Measurements from ENCODE around the gene SLC26A4. TPM values are rescaled to one million over a fixed set of nuclear protein-coding genes. Genes with fewer than 3 reads are reported as not detected.

SLC26A4 gene
- total RNA-seq, 1 experiment from 2014 or later = 0.66 TPM

DNA sequence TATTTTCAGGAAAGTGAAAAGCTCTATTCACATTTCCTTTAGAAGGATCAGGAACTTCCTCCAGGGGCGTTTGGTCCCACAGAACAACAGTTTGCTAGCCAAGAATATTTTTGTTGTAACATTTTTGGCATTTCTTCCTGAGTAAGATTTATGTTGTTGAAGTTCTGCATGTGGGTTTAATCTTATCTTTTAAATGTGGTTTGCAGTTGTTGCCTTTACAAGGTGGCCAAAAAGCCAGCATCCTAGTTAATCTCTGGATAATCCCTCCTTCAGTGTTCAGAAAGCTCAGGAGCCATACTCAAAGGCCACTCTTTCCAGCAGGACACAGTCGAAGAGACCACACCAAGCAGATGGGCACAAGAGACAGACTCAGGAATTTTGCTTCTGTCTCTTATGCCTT, 30.0 kb downstream of the SLC26A4 start:
- H3K9ac ChIP-seq (ENCODE audit: low read length) = no peak overlapping the region
- ChIA-PET RAD21 (ENCODE audit: low non-redundant PET in 1 of 2, low total read pairs in 2 of 2, uncharacterized antibody in 2 of 2, unreplicated experiment in 2 of 2) (no interaction called here), CTCF (no interaction called here), POLR2A (no interaction called here)
- no peak overlapping the region for H3K4me3 ChIP-seq (replicated peaks in 1 of 2; ENCODE audit: low read depth in 1 of 2, low read length in 2 of 2)
- H3K9me2 ChIP-seq (ENCODE audit: insufficient read depth) = no peaks in the 10 kb centered on the region
- ATAC-seq (no peak), DNase-seq (ENCODE audit: low read depth, low spot score) (no peak)
- H3K27ac ChIP-seq (ENCODE audit: low read depth, low read length) = no peak overlapping the region
- no peak overlapping the region for H3K4me2 ChIP-seq (ENCODE audit: low read length)
- no TSS peak for BruUV-seq (replicated peaks)
- no peaks in the 10 kb centered on the region for H3K9me3 ChIP-seq (ENCODE audit: control insufficient read depth in 1 of 2, insufficient read depth in 1 of 2, low read depth in 1 of 2, low read length in 2 of 2)
- TF ChIP-seq ZNF274 (IDR thresholded peaks at IDR 0.05; ENCODE audit: low read depth, low read length) (no peak), CBX3 (IDR thresholded peaks at IDR 0.05; ENCODE audit: low read depth) (no peak), SIN3A (IDR thresholded peaks at IDR 0.05; ENCODE audit: low read depth) (no peak), POLR2AphosphoS5 (IDR thresholded peaks at IDR 0.05; ENCODE audit: low read depth, low read length) (no peak), ZFX (IDR thresholded peaks at IDR 0.05) (no peak), ELF1 (IDR thresholded peaks at IDR 0.05; ENCODE audit: borderline replicate concordance, low read depth) (no peak)
- TF ChIP-seq, protein P1, sequence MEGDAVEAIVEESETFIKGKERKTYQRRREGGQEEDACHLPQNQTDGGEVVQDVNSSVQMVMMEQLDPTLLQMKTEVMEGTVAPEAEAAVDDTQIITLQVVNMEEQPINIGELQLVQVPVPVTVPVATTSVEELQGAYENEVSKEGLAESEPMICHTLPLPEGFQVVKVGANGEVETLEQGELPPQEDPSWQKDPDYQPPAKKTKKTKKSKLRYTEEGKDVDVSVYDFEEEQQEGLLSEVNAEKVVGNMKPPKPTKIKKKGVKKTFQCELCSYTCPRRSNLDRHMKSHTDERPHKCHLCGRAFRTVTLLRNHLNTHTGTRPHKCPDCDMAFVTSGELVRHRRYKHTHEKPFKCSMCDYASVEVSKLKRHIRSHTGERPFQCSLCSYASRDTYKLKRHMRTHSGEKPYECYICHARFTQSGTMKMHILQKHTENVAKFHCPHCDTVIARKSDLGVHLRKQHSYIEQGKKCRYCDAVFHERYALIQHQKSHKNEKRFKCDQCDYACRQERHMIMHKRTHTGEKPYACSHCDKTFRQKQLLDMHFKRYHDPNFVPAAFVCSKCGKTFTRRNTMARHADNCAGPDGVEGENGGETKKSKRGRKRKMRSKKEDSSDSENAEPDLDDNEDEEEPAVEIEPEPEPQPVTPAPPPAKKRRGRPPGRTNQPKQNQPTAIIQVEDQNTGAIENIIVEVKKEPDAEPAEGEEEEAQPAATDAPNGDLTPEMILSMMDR (IDR thresholded peaks at IDR 0.05 in 2 of 3, conservative IDR thresholded peaks at IDR 0.05 in 1 of 3; ENCODE audit: borderline replicate concordance in 1 of 3, insufficient read depth in 1 of 3, low read depth in 2 of 3, low read length in 2 of 3) = no peak
- TF ChIP-seq, protein P2, sequence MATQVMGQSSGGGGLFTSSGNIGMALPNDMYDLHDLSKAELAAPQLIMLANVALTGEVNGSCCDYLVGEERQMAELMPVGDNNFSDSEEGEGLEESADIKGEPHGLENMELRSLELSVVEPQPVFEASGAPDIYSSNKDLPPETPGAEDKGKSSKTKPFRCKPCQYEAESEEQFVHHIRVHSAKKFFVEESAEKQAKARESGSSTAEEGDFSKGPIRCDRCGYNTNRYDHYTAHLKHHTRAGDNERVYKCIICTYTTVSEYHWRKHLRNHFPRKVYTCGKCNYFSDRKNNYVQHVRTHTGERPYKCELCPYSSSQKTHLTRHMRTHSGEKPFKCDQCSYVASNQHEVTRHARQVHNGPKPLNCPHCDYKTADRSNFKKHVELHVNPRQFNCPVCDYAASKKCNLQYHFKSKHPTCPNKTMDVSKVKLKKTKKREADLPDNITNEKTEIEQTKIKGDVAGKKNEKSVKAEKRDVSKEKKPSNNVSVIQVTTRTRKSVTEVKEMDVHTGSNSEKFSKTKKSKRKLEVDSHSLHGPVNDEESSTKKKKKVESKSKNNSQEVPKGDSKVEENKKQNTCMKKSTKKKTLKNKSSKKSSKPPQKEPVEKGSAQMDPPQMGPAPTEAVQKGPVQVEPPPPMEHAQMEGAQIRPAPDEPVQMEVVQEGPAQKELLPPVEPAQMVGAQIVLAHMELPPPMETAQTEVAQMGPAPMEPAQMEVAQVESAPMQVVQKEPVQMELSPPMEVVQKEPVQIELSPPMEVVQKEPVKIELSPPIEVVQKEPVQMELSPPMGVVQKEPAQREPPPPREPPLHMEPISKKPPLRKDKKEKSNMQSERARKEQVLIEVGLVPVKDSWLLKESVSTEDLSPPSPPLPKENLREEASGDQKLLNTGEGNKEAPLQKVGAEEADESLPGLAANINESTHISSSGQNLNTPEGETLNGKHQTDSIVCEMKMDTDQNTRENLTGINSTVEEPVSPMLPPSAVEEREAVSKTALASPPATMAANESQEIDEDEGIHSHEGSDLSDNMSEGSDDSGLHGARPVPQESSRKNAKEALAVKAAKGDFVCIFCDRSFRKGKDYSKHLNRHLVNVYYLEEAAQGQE (IDR thresholded peaks at IDR 0.05; ENCODE audit: low read depth) = no peak
- H4K20me1 ChIP-seq (ENCODE audit: insufficient read depth) = no peaks in the 10 kb centered on the region
- H2AFZ ChIP-seq (ENCODE audit: low read depth, low read length, poor library complexity, severe bottlenecking) = no peak overlapping the region
- H3K4me1 ChIP-seq (ENCODE audit: control insufficient read depth in 1 of 2, insufficient read depth in 2 of 2, low read length in 2 of 2) = peaks cover 0 to 9% of the 10 kb centered on the region in 2 experiments; a peak in 2 of 4 replicates
- no peaks in the 10 kb centered on the region for H3K27me3 ChIP-seq (ENCODE audit: insufficient read depth, low read length)
- H3K36me3 ChIP-seq (ENCODE audit: control insufficient read depth in 1 of 2, insufficient read depth in 2 of 2, low read length in 2 of 2) = no peaks in the 10 kb centered on the region
- intact Hi-C loops (cut with micrococcal nuclease) = no loop called here
- H3K79me2 ChIP-seq (ENCODE audit: insufficient read depth, low read length) = no peaks in the 10 kb centered on the region
